NAMALWA (cell line): ENCODE measurements around the gene DIP2C.
"Not testable (repeated sequence)": the region's sequence is repeated elsewhere in the genome, so short reads cannot be mapped to it uniquely, and the experiment has no call there.

ENCODE experiments used
- DNase-seq: peaks from one replicate; pipeline ENCODE4 v3.0.0-alpha.2; 2015; ENCODE audit warnings: low spot score

Gene DIP2C

GRCh38 chr10:641149-642010 is 48.1 kb downstream of the DIP2C start:
- no peak for DNase-seq

GRCh38 chr10:640673-641045 is 48.8 kb downstream of the DIP2C start:
- DNase-seq = no peak

- DNase-seq = no peak
These were observed 49.5 kb downstream of the DIP2C start for GRCh38 chr10:639751-640672.

- no peak for DNase-seq
These were observed 50.3 kb downstream of the DIP2C start for GRCh38 chr10:639001-639750.

GRCh38 chr10:637771-638195 is 51.7 kb downstream of the DIP2C start:
- no peak for DNase-seq

GRCh38 chr10:637221-637620 is 52.2 kb downstream of the DIP2C start:
- DNase-seq = no peak

- DNase-seq = no peak
These were observed 52.7 kb downstream of the DIP2C start for GRCh38 chr10:636769-637168.

GRCh38 chr10:636016-636730 is 53.3 kb downstream of the DIP2C start:
- DNase-seq = no peak

GRCh38 chr10:635088-635861 is 54.2 kb downstream of the DIP2C start:
- no peak for DNase-seq

- no peak for DNase-seq
These were observed 55.2 kb downstream of the DIP2C start for GRCh38 chr10:634256-634655.

GRCh38 chr10:633279-634245 is 55.9 kb downstream of the DIP2C start:
- DNase-seq = no peak

- DNase-seq = not testable (repeated sequence)
These were observed 56.7 kb downstream of the DIP2C start for GRCh38 chr10:632807-633177.

- not testable (repeated sequence) for DNase-seq
These were observed 57.2 kb downstream of the DIP2C start for GRCh38 chr10:632155-632806.

GRCh38 chr10:631266-631665 is 58.2 kb downstream of the DIP2C start:
- no peak for DNase-seq

- no peak for DNase-seq
These were observed 58.8 kb downstream of the DIP2C start for GRCh38 chr10:630581-631073.

- DNase-seq = no peak
These were observed 60.1 kb downstream of the DIP2C start for GRCh38 chr10:629186-629998.

GRCh38 chr10:628386-629045 is 61.0 kb downstream of the DIP2C start:
- no peak for DNase-seq
